Endodermal cell (in vitro differentiated cells): ENCODE results near the gene SKAP1. TPM values are rescaled to one million over a fixed set of nuclear protein-coding genes. Genes with fewer than 3 reads are reported as not detected.

ENCODE experiments used
- DNase-seq: peaks from one replicate; pipeline ENCODE4 v3.0.0-alpha.2; 2017
- H3K27ac ChIP-seq: 2 replicates; pipeline ENCODE4 v1.5.1; 2013; ENCODE audit warnings: mild to moderate bottlenecking, low read depth, low read length, moderate library complexity
- H3K27me3 ChIP-seq: 2 replicates; pipeline ENCODE4 v1.6.1; 2013; ENCODE audit warnings: mild to moderate bottlenecking, low read length, moderate library complexity; ENCODE audit not compliant: insufficient read depth, control insufficient read depth, poor library complexity, severe bottlenecking
- H3K36me3 ChIP-seq: 2 replicates; pipeline ENCODE4 v1.7.0; 2013; ENCODE audit warnings: mild to moderate bottlenecking, low read length, moderate library complexity; ENCODE audit not compliant: control insufficient read depth, insufficient read depth
- H3K4me1 ChIP-seq: one replicate; pipeline ENCODE4 v1.7.0; 2013; ENCODE audit warnings: low read length; ENCODE audit not compliant: control insufficient read depth, insufficient read depth
- H3K4me3 ChIP-seq: 2 replicates; pipeline ENCODE4 v1.5.1; 2013; ENCODE audit warnings: mild to moderate bottlenecking, low read length, moderate library complexity
- H3K9ac ChIP-seq: 2 replicates; pipeline ENCODE4 v1.6.1; 2013; ENCODE audit warnings: mild to moderate bottlenecking, low read length, moderate library complexity; ENCODE audit not compliant: poor library complexity, severe bottlenecking; ENCODE audit errors: extremely low read depth
- H3K9me3 ChIP-seq: 2 replicates; pipeline ENCODE4 v1.6.1; 2013; ENCODE audit warnings: mild to moderate bottlenecking, low read length, moderate library complexity; ENCODE audit not compliant: control insufficient read depth
- H3K27ac Mint-ChIP-seq: 2 replicates; pipeline ENCODE4 v1.8.0; 2020; ENCODE audit warnings: mixed read lengths
- H3K27me3 Mint-ChIP-seq: 2 replicates; pipeline ENCODE4 v1.8.0; 2021; ENCODE audit warnings: mild to moderate bottlenecking, mixed read lengths; ENCODE audit not compliant: insufficient read depth
- H3K36me3 Mint-ChIP-seq: 2 replicates; pipeline ENCODE4 v1.8.0; 2020; ENCODE audit warnings: low read depth, mixed read lengths
- H3K4me1 Mint-ChIP-seq: 2 replicates; pipeline ENCODE4 v1.8.0; 2020; ENCODE audit warnings: mixed read lengths
- H3K4me3 Mint-ChIP-seq: 2 replicates; pipeline ENCODE4 v1.8.0; 2020; ENCODE audit warnings: mild to moderate bottlenecking, moderate library complexity, mixed read lengths
- H3K9me3 Mint-ChIP-seq: 2 replicates; pipeline ENCODE4 v1.8.0; 2020; ENCODE audit warnings: mild to moderate bottlenecking, mixed read lengths
- WGBS, 2 experiments: methylation state at CpG; one replicate each; pipeline versions ENCODE4 v1.1.5 to v1.1.7; 2013; ENCODE audit warnings: missing lambda C conversion rate in 2 of 2, mixed read lengths in 1 of 2; ENCODE audit not compliant: insufficient coverage in 1 of 2, insufficient read length in 1 of 2; 5-methylcytosine and 5-hydroxymethylcytosine counted together
- total RNA-seq, 2 donors: library from RNA; stranded (reverse); fragmentation: NEBNext Ultra II Directional in 1 of 2; extraction: Animal tissue kit (Norgen Biotek cat#: 25700) in 1 of 2; gene quantifications; 2 replicates in 1 of 2; 3 replicates in 1 of 2; pipeline ENCODE4 v1.2.1, GENCODE V29; 2021
- TF ChIP-seq, protein P1 (sequence below): fragments of 200-600 bp; sonication (generic); conservative IDR thresholded peaks from 2 replicates; pipeline ENCODE4 v1.5.0; 2021; ENCODE audit warnings: antibody characterized with exemption, mild to moderate bottlenecking

Gene SKAP1
- total RNA-seq, 2 donors from 2014 or later: 0.31 to 0.53 TPM

DNA sequence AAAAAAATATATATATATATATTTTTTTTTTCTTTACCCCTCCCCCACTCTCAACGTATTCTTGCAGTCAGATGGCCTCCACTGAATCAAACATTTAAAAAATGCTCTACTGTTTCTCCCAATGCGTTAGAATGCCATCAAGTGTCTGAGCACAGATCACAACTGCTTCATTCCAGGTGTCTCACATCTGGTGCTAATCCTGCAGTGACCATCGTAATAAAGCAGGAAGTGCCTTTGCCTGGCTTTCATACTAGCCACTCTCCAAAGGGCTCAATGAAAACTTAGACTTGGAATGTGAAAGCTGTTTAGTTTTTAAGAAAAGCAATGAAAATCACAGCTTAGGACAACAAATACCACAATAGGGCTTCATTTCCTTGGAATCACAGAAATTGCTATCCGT is 37.2 kb downstream of the SKAP1 start:
- Mint-ChIP-seq H3K4me3 (no peak overlapping the region), H3K9me3 (no peaks in the 10 kb centered on the region), H3K36me3 (no peaks in the 10 kb centered on the region), H3K4me1 (peaks cover 4% of the 10 kb centered on the region), H3K27ac (no peak overlapping the region), H3K27me3 (peaks cover 6% of the 10 kb centered on the region)
- no peak for DNase-seq
- TF ChIP-seq, protein P1, sequence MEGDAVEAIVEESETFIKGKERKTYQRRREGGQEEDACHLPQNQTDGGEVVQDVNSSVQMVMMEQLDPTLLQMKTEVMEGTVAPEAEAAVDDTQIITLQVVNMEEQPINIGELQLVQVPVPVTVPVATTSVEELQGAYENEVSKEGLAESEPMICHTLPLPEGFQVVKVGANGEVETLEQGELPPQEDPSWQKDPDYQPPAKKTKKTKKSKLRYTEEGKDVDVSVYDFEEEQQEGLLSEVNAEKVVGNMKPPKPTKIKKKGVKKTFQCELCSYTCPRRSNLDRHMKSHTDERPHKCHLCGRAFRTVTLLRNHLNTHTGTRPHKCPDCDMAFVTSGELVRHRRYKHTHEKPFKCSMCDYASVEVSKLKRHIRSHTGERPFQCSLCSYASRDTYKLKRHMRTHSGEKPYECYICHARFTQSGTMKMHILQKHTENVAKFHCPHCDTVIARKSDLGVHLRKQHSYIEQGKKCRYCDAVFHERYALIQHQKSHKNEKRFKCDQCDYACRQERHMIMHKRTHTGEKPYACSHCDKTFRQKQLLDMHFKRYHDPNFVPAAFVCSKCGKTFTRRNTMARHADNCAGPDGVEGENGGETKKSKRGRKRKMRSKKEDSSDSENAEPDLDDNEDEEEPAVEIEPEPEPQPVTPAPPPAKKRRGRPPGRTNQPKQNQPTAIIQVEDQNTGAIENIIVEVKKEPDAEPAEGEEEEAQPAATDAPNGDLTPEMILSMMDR: no peak
- Histone ChIP-seq H3K9me3 (no peaks in the 10 kb centered on the region), H3K27ac (no peak overlapping the region), H3K9ac (no peak overlapping the region), H3K4me3 (no peak overlapping the region), H3K4me1 (no peaks in the 10 kb centered on the region), H3K36me3 (no peaks in the 10 kb centered on the region), H3K27me3 (no peaks in the 10 kb centered on the region)
- 81 to 90% methylated on average over 2 to 3 of the region's 4 CpGs for WGBS, 2 experiments

DNA sequence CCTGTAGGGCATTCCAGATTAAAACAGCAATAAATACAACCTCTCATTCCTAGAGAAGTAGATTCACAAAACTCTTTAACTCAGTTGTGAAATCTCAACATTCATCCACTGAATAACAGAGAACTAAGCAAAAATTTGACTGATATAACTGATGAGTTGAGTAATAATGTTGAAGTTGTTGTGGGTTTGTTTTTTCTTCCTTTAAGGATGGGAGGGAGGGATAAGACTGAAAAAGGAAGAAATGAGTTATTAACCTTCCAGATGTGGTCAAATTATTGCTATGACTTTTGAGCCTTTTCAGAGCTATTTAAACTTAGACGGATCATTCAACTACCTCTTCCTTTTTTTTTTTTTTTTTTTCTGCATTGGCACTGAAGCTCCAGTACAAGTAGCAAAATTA is 38.6 kb downstream of the SKAP1 start:
- 100% methylated on average over 1 of the region's 1 CpG; no CpG with 5 or more reads in 1 of the 2 experiments for WGBS, 2 experiments
- Histone ChIP-seq H3K4me3 (no peak overlapping the region), H3K4me1 (no peaks in the 10 kb centered on the region), H3K27me3 (peaks cover 9% of the 10 kb centered on the region), H3K27ac (no peak overlapping the region), H3K9me3 (no peaks in the 10 kb centered on the region), H3K9ac (no peak overlapping the region), H3K36me3 (no peaks in the 10 kb centered on the region)
- no peak overlapping the region for H3K27ac Mint-ChIP-seq
- H3K4me1 Mint-ChIP-seq: peaks cover 4% of the 10 kb centered on the region
- no peaks in the 10 kb centered on the region for H3K36me3 Mint-ChIP-seq
- peaks cover 14% of the 10 kb centered on the region for H3K27me3 Mint-ChIP-seq
- no peaks in the 10 kb centered on the region for H3K9me3 Mint-ChIP-seq
- no peak overlapping the region for H3K4me3 Mint-ChIP-seq
- no peak for DNase-seq
- TF ChIP-seq, protein P1: no peak

DNA sequence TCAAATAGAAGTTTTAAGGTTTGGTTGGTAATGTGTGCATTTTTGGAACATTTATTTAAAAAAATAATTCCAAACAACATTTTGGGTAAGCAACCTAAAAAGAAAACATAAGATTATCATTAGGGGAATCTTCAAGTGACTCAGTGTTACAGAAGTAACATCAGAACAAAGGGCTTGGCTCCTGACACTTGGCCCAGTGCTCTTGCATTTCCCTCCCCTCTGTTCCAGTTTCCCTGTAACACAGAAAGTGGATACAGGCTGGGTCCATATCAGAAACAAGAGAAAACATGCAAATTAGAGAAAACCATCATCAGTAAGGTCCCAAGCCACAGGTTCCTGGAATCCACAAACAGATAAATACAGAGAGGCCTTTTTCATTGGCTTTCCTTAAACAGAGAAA is 40.1 kb downstream of the SKAP1 start:
- no peak overlapping the region for H3K27ac ChIP-seq

More for the DNA sequence above, 40.1 kb downstream of the SKAP1 start:
- H3K9ac ChIP-seq: no peak overlapping the region
- H3K4me1 ChIP-seq: no peaks in the 10 kb centered on the region
- no peaks in the 10 kb centered on the region for H3K36me3 Mint-ChIP-seq
- no peaks in the 10 kb centered on the region for H3K9me3 Mint-ChIP-seq
- DNase-seq: no peak
- H3K9me3 ChIP-seq: no peaks in the 10 kb centered on the region
- no peak overlapping the region for H3K27ac Mint-ChIP-seq
- H3K4me3 ChIP-seq: no peak overlapping the region
- H3K27me3 Mint-ChIP-seq: peaks cover 23% of the 10 kb centered on the region
- H3K4me1 Mint-ChIP-seq: peaks cover 4% of the 10 kb centered on the region
- TF ChIP-seq, protein P1: no peak
- H3K27me3 ChIP-seq: peaks cover 21% of the 10 kb centered on the region
- no peaks in the 10 kb centered on the region for H3K36me3 ChIP-seq
- H3K4me3 Mint-ChIP-seq: no peak overlapping the region
